ENCODE data around the gene LIPC.

The LIPC gene

GRCh38 chr15:58495891-58496408 is 64.2 kb downstream of the LIPC start:
- DNase-seq (ENCODE audit: low read depth): no peak

- no peak for DNase-seq (ENCODE audit: low read depth)
Measured at GRCh38 chr15:58497046-58497785, 65.4 kb downstream of the LIPC start.

GRCh38 chr15:58498821-58499580 is 67.2 kb downstream of the LIPC start:
- DNase-seq (ENCODE audit: low read depth): peak; percentile 32

- DNase-seq (ENCODE audit: low read depth): no peak
Measured at GRCh38 chr15:58501006-58501405, 69.2 kb downstream of the LIPC start.

- no peak for DNase-seq (ENCODE audit: low read depth)
Measured at GRCh38 chr15:58501636-58502188, 69.9 kb downstream of the LIPC start.

GRCh38 chr15:58503139-58504027 is 71.6 kb downstream of the LIPC start:
- DNase-seq (ENCODE audit: low read depth): no peak

- DNase-seq (ENCODE audit: low read depth): no peak
Measured at GRCh38 chr15:58504674-58505234, 73.0 kb downstream of the LIPC start.

GRCh38 chr15:58505581-58505980 is 73.8 kb downstream of the LIPC start:
- DNase-seq (ENCODE audit: low read depth): no peak

GRCh38 chr15:58506064-58506490 is 74.3 kb downstream of the LIPC start:
- DNase-seq (ENCODE audit: low read depth): no peak

GRCh38 chr15:58506783-58507668 is 75.2 kb downstream of the LIPC start:
- no peak for DNase-seq (ENCODE audit: low read depth)

- DNase-seq (ENCODE audit: low read depth): no peak
Measured at GRCh38 chr15:58509556-58509955, 77.8 kb downstream of the LIPC start.

- DNase-seq (ENCODE audit: low read depth): no peak
Measured at GRCh38 chr15:58510715-58511598, 79.2 kb downstream of the LIPC start.

- DNase-seq (ENCODE audit: low read depth): no peak
Measured at GRCh38 chr15:58511599-58511987, 79.8 kb downstream of the LIPC start.

GRCh38 chr15:58512522-58512921 is 80.7 kb downstream of the LIPC start:
- no peak for DNase-seq (ENCODE audit: low read depth)

- DNase-seq (ENCODE audit: low read depth): no peak
Measured at GRCh38 chr15:58513008-58513407, 81.2 kb downstream of the LIPC start.

- DNase-seq (ENCODE audit: low read depth): no peak
Measured at GRCh38 chr15:58513726-58514336, 82.0 kb downstream of the LIPC start.

- no peak for DNase-seq (ENCODE audit: low read depth)
Measured at GRCh38 chr15:58515807-58516206, 84.0 kb downstream of the LIPC start.

GRCh38 chr15:58517252-58517681 is 85.5 kb downstream of the LIPC start:
- no peak for DNase-seq (ENCODE audit: low read depth)

Data from fibroblast of the conjunctiva (primary cell).